Glutamatergic neuron (in vitro differentiated cells): ENCODE results near the gene SLC9A3. TPM values are rescaled to one million over a fixed set of nuclear protein-coding genes. Genes with fewer than 3 reads are reported as not detected.

Experiments
- DNase-seq: peaks from one replicate; pipeline ENCODE4 v3.0.0; 2022
- H3K27ac Mint-ChIP-seq: one replicate; pipeline ENCODE4 v1.8.0; 2020; ENCODE audit warnings: mild to moderate bottlenecking, mixed read lengths, inconsistent platforms; ENCODE audit not compliant: unreplicated experiment
- H3K27me3 Mint-ChIP-seq: one replicate; pipeline ENCODE4 v1.8.0; 2020; ENCODE audit warnings: mild to moderate bottlenecking, moderate library complexity, mixed read lengths, inconsistent platforms; ENCODE audit not compliant: unreplicated experiment
- H3K36me3 Mint-ChIP-seq: one replicate; pipeline ENCODE4 v1.8.0; 2020; ENCODE audit warnings: mild to moderate bottlenecking, mixed read lengths, inconsistent platforms; ENCODE audit not compliant: unreplicated experiment
- H3K4me1 Mint-ChIP-seq: one replicate; pipeline ENCODE4 v1.8.0; 2020; ENCODE audit warnings: mild to moderate bottlenecking, low read depth, mixed read lengths, inconsistent platforms; ENCODE audit not compliant: unreplicated experiment
- H3K4me3 Mint-ChIP-seq: one replicate; pipeline ENCODE4 v1.8.0; 2020; ENCODE audit warnings: mild to moderate bottlenecking, mixed read lengths, inconsistent platforms; ENCODE audit not compliant: unreplicated experiment
- H3K9me3 Mint-ChIP-seq: one replicate; pipeline ENCODE4 v1.8.0; 2020; ENCODE audit warnings: mild to moderate bottlenecking, moderate library complexity, mixed read lengths, inconsistent platforms; ENCODE audit not compliant: unreplicated experiment
- CTCF ChIP-seq: fragments of 200-600 bp; sonication (generic); IDR thresholded peaks from one replicate; pipeline ENCODE4 v1.5.0; 2021; ENCODE audit not compliant: partially characterized antibody, unreplicated experiment
- total RNA-seq: library from RNA; stranded (reverse); fragmentation: NEBNext Ultra II Directional; extraction: Animal tissue kit (Norgen Biotek cat#: 25700); gene quantifications from one replicate; pipeline ENCODE4 v1.2.1, GENCODE V29; 2021; ENCODE audit not compliant: unreplicated experiment

SLC9A3 gene
- total RNA-seq, 1 donor from 2014 or later: 1.1 TPM

GRCh38 chr5:492314-492893, 31.8 kb downstream of the SLC9A3 start:
- no peak for TF ChIP-seq CTCF
- Mint-ChIP-seq H3K9me3 (peaks cover 3% of the 10 kb centered on the region), H3K27ac (no peak overlapping the region), H3K36me3 (no peaks in the 10 kb centered on the region), H3K4me3 (no peak overlapping the region), H3K4me1 (peaks cover 2% of the 10 kb centered on the region), H3K27me3 (peaks cover 13% of the 10 kb centered on the region)
- DNase-seq: no peak

- Mint-ChIP-seq H3K27ac (no peak overlapping the region), H3K27me3 (peaks cover 13% of the 10 kb centered on the region), H3K4me3 (no peak overlapping the region), H3K36me3 (no peaks in the 10 kb centered on the region), H3K4me1 (peaks cover 2% of the 10 kb centered on the region), H3K9me3 (peaks cover 3% of the 10 kb centered on the region)
- no peak for DNase-seq
- TF ChIP-seq CTCF: no peak
Observed at GRCh38 chr5:491856-492155, 32.4 kb downstream of the SLC9A3 start.

GRCh38 chr5:491119-491855, 33.0 kb downstream of the SLC9A3 start:
- Mint-ChIP-seq H3K27me3 (peaks cover 11% of the 10 kb centered on the region), H3K4me1 (peaks cover 2% of the 10 kb centered on the region), H3K9me3 (peaks cover under 1% of the 10 kb centered on the region), H3K27ac (no peak overlapping the region), H3K4me3 (no peak overlapping the region), H3K36me3 (no peaks in the 10 kb centered on the region)
- no peak for DNase-seq
- TF ChIP-seq CTCF: no peak

GRCh38 chr5:490116-491106, 33.8 kb downstream of the SLC9A3 start:
- H3K27ac Mint-ChIP-seq: no peak overlapping the region
- no peak for TF ChIP-seq CTCF
- no peak for DNase-seq
- no peaks in the 10 kb centered on the region for H3K36me3 Mint-ChIP-seq
- no peak overlapping the region for H3K4me3 Mint-ChIP-seq
- no peaks in the 10 kb centered on the region for H3K9me3 Mint-ChIP-seq
- H3K27me3 Mint-ChIP-seq: peaks cover 5% of the 10 kb centered on the region
- peaks cover 2% of the 10 kb centered on the region for H3K4me1 Mint-ChIP-seq
